HG03469 (cell line): ENCODE data around the gene L3MBTL4.
A peak's percentile ranks its signal among the peaks of the same experiment; 100 is the strongest.
"Not testable (repeated sequence)": the region's sequence is repeated elsewhere in the genome, so short reads cannot be mapped to it uniquely, and the experiment has no call there.

Source experiments
- ATAC-seq: cut with Tn5 transposase; IDR thresholded peaks from one replicate; pipeline ENCODE4 v1.9.1; 2021; ENCODE audit warnings: mild to moderate bottlenecking, moderate library complexity, moderate number of reproducible peaks; ENCODE audit not compliant: unreplicated experiment

L3MBTL4 gene

DNA sequence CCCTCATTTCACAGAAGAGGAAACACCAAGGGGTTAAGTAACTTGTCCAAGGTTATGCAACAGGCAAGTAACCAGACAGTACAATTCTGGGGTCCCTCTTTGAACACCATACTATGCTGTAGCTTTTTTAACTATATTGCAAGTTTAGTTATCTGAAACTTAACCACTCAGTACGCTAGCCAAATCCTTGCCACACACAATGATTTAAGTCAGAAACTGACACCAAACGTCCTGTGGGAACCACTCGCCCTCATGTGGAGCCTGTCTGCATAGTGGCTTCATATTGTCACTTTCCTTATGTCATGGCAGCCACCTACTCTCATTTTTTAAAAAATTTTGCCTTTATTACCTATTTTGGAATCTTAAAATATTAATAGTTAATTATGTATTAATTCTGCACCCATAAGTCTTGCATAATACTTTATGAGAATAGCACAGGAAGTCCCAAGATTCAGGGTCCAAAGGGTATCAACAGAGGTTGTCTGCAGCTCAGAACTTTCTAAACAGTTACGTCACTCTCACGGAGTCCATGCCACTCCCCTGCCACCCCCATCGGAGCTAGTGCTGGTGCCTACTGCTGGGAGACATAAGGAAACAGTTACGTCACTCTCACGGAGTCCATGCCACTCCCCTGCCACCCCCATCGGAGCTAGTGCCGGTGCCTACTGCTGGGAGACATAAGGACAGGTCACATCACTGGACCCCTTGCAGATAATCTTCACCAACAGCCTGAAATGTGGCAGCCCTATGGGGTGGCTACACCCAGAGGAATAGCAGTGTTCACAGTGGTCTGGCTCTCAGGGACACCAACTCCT, 99.0 kb downstream of the L3MBTL4 start:
- ATAC-seq: no peak

DNA sequence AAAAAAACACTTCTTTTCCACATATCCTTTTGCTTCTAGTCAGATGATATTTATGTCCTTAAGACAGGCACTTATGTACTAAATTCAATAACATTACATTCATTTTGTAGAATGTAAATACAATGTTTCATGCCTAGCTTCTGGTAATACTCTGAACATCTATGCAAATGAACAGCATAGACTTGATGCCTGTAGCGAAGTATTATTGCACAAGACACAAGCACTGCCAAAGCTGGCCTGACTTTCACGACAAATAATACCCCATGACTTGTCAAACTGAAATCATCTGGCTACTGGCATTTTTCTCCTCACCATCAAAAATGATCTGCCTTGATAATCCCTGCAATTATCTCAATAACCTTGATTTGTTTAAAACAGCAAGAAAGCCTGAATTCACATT, 101.3 kb downstream of the L3MBTL4 start:
- no peak for ATAC-seq

DNA sequence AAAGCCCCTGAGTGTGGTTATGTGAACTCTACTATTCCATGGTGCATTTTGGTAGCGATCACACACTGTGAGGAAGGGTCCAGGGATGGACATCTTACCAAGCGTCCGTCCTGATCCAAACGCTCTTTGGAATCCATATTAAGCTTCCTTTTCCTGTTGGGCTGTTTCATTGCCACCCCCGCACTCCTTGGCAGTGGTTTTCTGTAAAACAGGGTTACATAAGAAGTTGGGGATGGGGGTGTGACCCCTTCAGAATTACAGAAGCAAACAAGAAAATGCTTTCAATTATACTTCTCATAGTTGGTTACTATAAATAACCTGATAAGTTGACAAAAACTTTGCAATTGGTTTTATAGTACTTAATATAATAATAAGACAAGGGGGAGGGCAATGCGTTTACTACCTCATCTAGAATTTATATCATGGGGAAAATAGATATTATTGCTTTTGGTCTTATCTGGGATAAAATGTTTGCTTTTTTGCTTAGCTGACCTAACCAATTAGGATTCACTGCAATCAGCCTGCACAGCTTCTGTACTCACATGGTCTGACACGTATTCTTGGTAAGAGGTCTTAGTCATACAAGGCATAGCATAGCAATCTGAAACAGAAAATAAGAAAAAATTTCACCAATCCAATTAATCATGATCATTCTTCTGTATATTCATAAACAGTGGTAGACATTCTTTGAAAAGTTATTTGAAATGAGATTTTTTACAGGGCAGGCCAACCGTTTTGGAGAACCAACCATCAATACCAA, 103.1 kb downstream of the L3MBTL4 start:
- ATAC-seq: no peak

DNA sequence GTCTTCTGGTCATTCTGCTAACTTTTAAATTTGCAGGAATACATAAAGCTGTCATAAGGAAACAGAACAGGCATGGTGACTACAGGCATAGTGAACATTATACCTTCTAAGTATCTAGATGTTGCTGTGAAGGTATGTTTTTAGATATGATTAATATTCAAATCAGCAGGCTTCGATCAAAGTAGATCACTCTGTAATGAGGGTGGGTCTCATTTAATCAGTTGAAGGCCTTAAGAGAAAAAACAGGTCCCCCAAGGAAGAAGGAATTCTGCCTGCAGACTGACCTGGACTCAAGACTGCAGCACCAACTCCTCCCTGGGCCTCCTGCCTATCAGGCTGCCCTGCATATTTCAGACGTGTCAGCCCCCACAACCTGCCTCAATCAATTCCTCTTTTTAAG, 104.0 kb downstream of the L3MBTL4 start:
- ATAC-seq: no peak

DNA sequence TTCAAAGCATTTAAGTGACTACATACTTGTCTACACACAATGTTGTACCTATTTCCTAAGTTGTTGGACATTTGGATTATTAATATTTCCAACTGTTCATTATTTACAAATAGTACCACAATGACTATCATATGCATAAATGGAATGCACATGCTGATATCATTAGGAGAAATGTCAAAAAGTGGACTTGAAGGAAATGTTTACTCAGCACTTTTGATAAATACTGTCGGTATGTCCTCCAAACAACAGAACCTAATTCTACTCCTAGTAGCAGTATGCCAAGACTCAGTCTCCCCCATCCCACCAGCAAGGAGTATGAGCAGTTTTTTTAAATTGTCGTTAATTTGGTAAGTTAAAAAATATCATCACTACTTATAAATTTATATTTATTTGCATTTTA, 116.8 kb downstream of the L3MBTL4 start:
- no peak for ATAC-seq

DNA sequence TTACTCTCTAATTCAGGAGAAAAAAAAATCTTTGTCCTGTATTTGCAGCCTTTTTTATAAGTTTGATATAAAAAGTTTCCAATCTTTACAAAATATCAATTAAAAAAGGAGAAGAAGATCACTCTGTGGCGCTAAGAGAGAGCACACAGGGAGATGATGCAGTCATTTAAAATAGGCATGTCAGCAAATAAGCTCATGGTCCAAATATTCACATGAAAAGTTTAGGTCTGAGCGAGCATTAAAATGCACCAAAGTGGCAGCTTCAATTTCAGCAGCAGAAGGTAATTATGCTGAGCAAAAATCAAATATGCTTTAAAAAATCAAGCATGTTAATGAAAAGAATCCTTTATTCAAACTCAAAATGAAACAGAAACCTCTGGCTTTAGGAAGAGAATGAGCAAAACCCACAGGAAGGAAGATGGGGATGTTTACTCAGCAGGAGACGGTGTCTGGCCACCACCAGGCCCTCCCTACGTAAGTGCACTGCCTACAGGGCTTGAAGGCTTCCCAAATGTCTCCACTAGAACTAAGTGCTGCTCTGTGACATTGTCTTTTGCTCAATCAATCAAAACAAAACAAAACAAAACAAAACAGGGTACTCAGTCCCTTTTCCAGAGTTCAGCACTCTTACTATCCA, 120.4 kb downstream of the L3MBTL4 start:
- no peak for ATAC-seq

DNA sequence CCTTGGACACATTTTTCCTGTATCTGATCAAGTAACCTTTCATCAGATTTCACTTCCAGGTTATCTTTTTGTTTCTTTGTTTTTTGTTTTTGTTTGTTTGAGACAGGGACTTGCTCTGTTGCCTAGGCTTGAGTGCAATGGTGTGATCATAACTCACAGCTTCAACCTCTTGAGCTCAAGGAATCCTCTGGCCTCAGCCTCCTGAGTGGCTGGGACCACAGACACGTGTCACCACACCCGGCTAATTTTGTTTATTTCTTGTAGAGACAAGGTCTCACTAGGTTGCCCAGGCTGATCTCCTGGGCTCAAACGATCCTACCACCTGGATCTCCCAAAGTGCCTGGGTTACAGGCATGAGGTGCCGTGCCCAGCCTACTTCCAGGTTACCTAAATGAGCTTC, 124.9 kb downstream of the L3MBTL4 start:
- no peak for ATAC-seq

DNA sequence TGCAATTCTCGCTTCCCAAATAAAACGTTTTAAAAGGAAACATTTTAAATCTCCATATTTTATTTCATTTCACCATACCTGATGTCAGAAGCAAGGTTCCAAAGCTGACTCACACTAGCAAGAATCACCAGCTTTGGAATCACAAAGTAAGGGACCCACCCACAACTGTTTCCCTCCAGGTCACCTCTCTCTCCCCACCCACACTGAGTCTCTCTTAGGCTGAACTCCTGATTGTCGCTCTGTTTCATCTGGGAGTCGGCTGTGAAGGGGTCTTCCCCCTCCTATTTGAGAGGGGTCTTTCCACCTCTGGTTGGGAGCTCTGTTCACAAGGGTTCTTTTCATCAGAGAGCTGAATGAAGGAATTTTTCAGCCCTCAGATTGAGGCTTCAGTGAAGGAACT, 128.1 kb downstream of the L3MBTL4 start:
- no peak for ATAC-seq

DNA sequence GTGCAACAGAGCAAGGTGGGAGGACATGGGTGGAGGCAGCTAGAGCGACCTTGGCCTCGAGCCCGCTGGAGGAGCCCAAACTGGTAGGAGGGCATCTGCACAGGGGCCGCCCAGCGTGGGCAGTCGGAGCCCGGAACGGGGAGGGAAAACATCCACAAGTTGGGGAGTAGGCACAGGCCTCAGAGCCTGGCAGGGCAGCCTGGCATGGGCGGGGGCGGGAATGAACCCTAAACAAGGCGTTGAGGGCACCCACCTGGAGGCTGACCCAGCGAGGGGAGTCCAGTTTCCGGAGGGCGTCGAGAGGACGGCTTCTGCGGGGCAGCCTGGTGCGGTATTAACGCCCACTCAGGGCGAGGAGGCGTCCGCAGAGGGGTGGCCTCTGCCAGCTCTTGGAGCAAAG, 129.9 kb downstream of the L3MBTL4 start:
- ATAC-seq: no peak

DNA sequence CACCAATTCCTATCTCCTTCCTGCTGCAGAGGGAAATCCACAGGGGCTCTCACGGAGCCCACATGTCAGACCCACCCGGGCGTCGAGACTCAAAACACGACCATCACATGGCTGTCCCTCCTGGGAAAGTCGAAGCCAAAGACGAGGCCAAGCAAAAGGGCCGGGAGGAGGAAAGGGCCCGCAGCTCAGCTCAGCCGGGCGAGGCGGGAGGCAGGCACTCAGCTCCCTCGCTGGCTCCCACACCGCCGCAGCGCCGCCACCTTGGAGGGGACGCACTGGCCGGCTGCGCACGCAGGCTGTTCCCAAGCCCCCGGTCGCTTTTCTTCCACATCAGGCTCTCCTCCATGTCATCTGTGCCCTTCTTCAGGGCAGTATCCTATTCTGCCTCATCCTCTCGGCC, 130.4 kb downstream of the L3MBTL4 start:
- no peak for ATAC-seq

DNA sequence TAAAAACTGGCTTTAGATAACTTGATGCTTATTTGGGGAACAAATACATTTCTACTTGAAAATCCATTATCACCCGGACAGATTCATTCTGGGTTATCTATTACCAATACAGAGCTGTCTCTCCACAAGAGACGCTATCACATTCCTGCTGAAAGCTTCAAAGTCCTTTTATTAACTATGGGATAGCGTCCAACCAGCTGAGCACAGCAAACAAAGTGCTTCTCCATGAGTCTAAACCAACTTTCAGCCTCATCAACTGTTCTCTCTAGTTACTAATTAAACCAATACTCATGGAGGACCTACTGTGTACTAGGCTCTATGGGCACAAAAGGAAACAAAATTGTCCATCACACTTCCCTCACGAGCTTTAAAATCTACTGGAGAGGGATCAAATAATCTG, 132.8 kb downstream of the L3MBTL4 start:
- no peak for ATAC-seq

DNA sequence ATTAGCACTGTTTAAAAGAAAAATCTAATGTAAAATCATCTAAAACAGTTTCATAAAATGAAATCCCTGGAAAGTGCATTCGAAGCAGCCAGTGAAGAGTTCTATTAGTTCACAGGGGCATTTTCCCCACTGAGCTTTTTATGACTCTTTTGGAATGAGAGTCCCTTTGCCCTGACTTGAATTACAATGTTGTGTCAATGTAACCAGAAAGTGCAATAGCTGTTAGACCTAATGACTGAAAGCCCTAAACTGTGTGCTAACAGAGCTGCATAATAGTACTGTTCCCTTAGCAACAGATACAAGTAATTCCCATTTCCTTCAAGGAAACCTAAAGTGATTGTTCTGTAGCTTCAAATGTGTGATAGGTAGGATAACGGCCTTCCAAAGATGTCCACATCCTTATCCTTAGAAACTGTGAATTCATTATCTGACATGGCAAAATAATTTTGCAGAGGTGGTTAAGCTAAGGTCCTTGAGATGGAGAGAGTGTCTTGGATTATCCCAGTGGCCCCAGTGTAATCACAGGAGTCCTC, 134.4 kb downstream of the L3MBTL4 start:
- no peak for ATAC-seq

DNA sequence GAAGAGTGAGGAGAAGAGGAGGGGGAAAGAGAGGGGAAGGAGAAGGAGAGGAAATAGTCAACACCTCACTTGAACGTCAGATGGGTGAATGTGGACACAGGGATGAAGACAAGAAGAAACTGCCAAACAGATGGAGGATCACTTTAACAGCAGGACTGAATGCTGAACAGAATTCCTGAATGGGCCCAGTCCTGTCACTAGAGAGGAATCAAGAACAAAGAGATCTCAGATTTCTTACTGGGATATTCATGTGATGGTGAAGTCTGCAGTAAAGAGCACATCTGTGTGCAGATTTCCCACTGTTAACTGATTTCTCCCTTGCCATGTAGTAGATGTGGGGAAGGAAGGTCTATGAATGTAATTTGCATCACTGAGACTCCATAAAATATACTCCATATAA, 135.4 kb downstream of the L3MBTL4 start:
- no peak for ATAC-seq

DNA sequence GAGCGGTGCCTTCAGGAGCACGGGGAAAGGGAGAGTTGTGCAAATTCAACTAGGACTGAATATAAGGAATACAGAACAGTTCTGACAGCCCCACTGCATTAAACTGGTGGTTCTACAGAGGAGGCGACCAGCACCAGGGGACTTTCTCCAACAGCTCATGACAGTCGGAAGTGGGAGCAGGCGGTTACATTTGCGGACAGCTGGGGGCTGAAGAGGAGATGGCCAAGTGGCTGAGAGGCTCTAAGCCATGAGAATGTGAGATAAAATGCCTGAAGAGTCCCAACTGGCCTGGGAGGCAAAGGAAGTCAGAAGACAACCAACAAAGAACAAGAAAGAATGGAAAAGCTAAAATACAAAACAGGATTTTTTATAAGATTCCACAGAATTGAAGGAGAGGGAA, 141.3 kb downstream of the L3MBTL4 start:
- ATAC-seq: no peak

DNA sequence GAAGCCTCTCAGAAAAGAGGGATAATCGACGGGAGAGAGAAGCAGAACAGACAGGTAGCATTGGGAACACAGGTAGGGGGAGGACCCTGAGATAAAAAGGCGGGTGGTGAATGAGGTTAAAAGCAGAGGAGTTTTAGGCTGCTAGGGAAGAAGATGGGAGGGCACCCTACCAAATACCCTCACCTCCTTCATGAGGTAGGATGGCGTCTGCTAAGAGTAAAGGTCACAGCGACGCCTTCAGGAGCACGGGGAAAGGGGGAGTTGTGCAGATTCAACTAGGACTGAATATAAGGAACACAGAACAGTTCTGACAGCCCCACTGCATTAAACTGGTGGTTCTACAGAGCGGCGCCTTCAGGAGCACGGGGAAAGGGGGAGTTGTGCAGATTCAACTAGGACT, 142.6 kb downstream of the L3MBTL4 start:
- not testable (repeated sequence) for ATAC-seq

DNA sequence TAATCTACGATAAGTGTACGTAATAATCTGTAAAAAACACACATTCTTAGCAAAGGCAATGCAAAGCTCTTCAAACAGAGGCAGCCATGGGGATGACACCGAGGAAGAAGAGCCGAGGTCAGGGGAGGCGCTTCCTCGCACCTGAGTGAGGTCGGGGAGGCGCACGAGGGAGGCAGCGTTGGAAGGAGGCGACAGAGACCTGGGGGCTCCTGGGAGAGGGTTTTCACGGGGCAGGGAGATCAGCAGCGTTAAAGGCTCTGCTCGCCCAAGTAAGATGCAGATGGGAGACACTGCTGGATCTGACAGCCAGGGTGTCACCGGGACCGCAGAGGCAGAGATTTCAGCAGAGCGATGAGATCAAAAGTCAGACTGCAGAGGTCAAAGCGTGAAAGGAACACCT, 143.1 kb downstream of the L3MBTL4 start:
- no peak for ATAC-seq

DNA sequence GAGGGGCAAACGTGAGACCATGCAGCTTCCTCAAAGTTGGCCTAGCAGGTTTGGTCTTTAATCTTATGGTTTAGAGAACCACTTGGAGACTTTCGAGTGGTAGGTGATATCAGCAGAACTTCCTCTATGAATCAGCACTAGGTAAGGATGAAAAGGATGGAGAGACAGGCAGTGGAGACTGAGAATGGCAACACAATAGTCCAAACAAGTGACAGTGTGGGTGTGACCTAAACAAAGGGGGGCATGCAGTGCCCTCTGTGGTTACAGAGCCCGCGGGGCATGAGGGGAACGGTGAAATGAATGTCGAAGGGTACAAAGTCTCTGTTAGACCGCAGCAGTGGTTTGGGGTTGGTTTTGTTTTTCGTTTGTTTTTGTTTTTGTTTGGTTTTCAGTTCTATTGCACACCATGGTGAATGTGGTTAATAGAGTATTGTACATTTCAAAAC, 143.9 kb downstream of the L3MBTL4 start:
- ATAC-seq: peak; percentile 58

DNA sequence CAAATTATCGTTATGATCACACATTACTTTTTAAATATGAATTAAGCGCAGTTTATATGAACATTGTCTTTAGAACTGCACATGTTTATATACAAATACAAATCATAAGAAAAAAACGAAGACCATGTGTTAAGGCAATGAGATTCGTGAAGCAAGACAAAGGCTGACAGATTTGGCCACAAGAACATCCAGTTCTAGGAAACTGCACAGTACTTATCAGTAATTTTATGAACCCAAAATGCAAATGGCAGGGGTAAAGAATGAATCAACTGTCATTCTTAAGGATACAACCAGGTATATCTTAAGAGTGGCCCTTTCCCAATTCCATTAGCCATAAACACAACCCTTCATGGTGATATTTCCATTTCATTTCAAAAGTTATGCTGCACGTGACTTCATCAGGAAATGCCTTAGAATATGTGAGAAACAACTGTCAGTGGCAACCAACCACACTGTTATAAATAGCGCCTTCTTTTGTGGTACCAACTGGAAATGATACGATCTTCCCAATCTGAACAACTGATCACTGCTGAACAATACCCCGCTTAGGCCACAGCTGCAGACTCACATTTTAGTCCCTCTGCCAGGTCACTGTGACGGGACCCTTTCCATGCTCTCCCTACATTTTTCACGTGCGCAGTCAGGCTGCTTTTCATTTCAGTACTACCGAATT, 144.9 kb downstream of the L3MBTL4 start:
- no peak for ATAC-seq

DNA sequence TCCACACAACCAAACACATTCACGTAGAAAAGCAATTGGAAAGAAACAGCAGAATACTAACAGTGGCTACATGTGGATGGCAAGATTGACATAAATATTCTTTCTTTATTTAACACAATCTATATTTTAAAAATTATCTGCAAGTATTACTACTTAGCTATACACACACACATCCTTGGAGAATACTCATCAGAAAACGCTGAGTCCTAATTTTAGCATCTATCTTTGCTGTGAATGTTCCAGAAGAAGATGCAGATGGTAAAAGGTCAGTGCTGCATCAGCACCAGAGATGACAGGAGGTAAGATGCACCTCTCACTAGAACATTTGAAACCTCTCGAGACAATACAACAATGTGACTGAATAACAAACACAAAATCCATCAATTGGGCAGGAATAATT, 148.5 kb downstream of the L3MBTL4 start:
- ATAC-seq: no peak

DNA sequence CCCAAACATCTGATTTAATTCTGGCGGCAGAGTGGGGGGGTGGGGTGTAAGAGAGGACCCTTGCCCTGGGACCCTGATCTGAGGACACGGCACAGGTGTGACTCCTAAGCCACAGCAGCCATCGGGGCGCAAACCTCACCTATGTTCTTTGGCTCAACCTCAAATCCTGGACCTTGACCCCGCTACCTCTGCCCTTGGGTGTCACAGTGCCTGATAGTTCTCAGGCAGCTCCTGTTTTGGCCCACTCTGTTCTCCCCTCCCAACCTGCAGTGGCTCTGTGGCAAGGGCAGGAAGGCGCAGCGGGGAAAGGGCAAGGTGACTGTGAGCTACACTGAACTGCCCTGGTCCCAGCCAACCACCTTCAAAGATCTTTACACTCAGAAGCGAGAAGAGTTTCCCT, 152.8 kb downstream of the L3MBTL4 start:
- no peak for ATAC-seq

DNA sequence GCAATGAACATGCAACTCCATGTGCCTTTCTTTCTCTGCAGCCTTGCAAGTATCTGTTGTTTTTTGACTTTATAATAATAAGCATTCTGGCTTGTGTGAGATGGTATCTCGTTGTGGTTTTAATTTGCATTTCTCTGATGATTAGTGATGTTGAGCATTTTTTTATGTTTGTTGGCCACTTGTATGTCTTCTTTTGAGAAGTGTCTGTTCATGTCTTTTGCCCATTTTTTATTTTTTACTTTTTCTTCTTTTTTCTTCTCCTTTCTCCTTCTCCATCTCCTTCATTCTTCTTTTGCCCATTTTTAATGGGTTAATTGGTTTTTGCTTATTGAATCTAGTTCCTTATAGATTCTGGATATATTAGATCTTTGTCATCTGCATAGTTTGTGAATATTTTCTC, 155.4 kb downstream of the L3MBTL4 start:
- ATAC-seq: not testable (repeated sequence)
